Temporal lobe (tissue), 2 donors: Measurements from ENCODE around the gene CLIC4. TPM values are rescaled to one million over a fixed set of nuclear protein-coding genes. Genes with fewer than 3 reads are reported as not detected.

Experiments
- small RNA-seq: library from RNA; depleted of rRNA; stranded (forward); fragments of <200 nt; gene quantifications from one replicate; pipeline ENCODE3, GENCODE V24; 2014; ENCODE audit warnings: low replicate concordance
- total RNA-seq: library from RNA; depleted of rRNA; stranded (reverse); fragments of >200 nt; gene quantifications from one replicate; pipeline ENCODE4 v1.2.3, GENCODE V29; 2014

The CLIC4 gene
- total RNA-seq, 1 donor from 2014 or later = 85.6 TPM

Small RNA genes lying within 50 kb of the gene (small RNA-seq; reads per million reads assigned to genes)
- gene RNU6-1208P = not detected

Other genes starting within 250 kb of the CLIC4 start
- 13.0 TPM for gene RCAN3, start 242.6 kb upstream of the CLIC4 start, total RNA-seq
- under 0.01 TPM for gene NCMAP, start 189.4 kb upstream of the CLIC4 start, total RNA-seq
- 38.8 TPM for gene SRRM1, start 102.1 kb upstream of the CLIC4 start, total RNA-seq
- under 0.01 TPM for gene RUNX3, start 184.8 kb downstream of the CLIC4 start, total RNA-seq